Smooth muscle cell (in vitro differentiated cells): Measurements from ENCODE around the gene RAD50. TPM values are rescaled to one million over a fixed set of nuclear protein-coding genes. Genes with fewer than 3 reads are reported as not detected.

ENCODE experiments used
- DNase-seq: peaks from one replicate; lab custom pipeline; 2025; ENCODE audit not compliant: unreplicated experiment; lab: John Stamatoyannopoulos, UW
- H2AFZ ChIP-seq: fragments of 200-600 bp; sonication (generic); 2 replicates; pipeline ENCODE4 v1.6.0; 2016; ENCODE audit warnings: antibody characterized with exemption, low read depth, mild to moderate bottlenecking
- H3F3A ChIP-seq: fragments of 200-600 bp; sonication (generic); 2 replicates; pipeline ENCODE4 v1.6.0; 2017; ENCODE audit warnings: antibody characterized with exemption, low read depth
- H3K27ac ChIP-seq: fragments of 200-600 bp; sonication (generic); 2 replicates; pipeline ENCODE4 v1.5.1; 2016; ENCODE audit warnings: low read depth, mild to moderate bottlenecking
- H3K27me3 ChIP-seq: fragments of 200-600 bp; sonication (generic); 2 replicates; pipeline ENCODE4 v1.6.1; 2016; ENCODE audit warnings: low read depth, mild to moderate bottlenecking
- H3K36me3 ChIP-seq: fragments of 200-600 bp; sonication (generic); 2 replicates; pipeline ENCODE4 v1.5.1; 2016; ENCODE audit warnings: low read depth
- H3K4me1 ChIP-seq: fragments of 200-600 bp; sonication (generic); 2 replicates; pipeline ENCODE4 v1.5.1; 2016; ENCODE audit warnings: low read depth
- H3K4me2 ChIP-seq: fragments of 200-600 bp; sonication (generic); 2 replicates; pipeline ENCODE4 v1.6.0; 2016; ENCODE audit warnings: mild to moderate bottlenecking
- H3K4me3 ChIP-seq: fragments of 200-600 bp; sonication (generic); 2 replicates; pipeline ENCODE4 v1.5.1; 2016; ENCODE audit warnings: mild to moderate bottlenecking
- H3K79me2 ChIP-seq: fragments of 200-600 bp; sonication (generic); 2 replicates; pipeline ENCODE4 v1.6.0; 2016; ENCODE audit warnings: low read depth, mild to moderate bottlenecking
- H3K9ac ChIP-seq: fragments of 200-600 bp; sonication (generic); 2 replicates; pipeline ENCODE4 v1.6.0; 2016; ENCODE audit warnings: low read depth
- H3K9me3 ChIP-seq: fragments of 200-600 bp; sonication (generic); replicated peaks from 2 replicates; pipeline ENCODE4 v1.5.1; 2016; ENCODE audit warnings: low read depth
- H4K20me1 ChIP-seq: fragments of 200-600 bp; sonication (generic); 2 replicates; pipeline ENCODE4 v1.6.0; 2016; ENCODE audit warnings: low read depth
- CTCF ChIP-seq: fragments of 200-600 bp; sonication (generic); IDR thresholded peaks from 2 replicates; pipeline ENCODE4 v1.5.1; 2017; ENCODE audit warnings: borderline replicate concordance, mild to moderate bottlenecking, antibody characterized with exemption; ENCODE audit not compliant: insufficient read depth, poor library complexity, severe bottlenecking
- WGBS: methylation state at CpG from one replicate; pipeline ENCODE4 v1.1.7; 2016; ENCODE audit warnings: low lambda C conversion rate; 5-methylcytosine and 5-hydroxymethylcytosine counted together
- polyA plus RNA-seq: library from polyadenylated mRNA; unstranded; fragments of >200 nt; fragmentation: Nextera tagmentation; extraction: Ambion mirVana; gene quantifications from 2 replicates; pipeline ENCODE4 v1.2.1, GENCODE V29; 2016
- total RNA-seq: library from RNA; depleted of rRNA; stranded (reverse); fragments of >200 nt; gene quantifications from 2 replicates; pipeline ENCODE4 v1.2.3, GENCODE V29; 2014

The RAD50 gene
- total and polyA plus RNA-seq, 2 experiments from 2014 or later, result 19.9 to 28.8 TPM

DNA sequence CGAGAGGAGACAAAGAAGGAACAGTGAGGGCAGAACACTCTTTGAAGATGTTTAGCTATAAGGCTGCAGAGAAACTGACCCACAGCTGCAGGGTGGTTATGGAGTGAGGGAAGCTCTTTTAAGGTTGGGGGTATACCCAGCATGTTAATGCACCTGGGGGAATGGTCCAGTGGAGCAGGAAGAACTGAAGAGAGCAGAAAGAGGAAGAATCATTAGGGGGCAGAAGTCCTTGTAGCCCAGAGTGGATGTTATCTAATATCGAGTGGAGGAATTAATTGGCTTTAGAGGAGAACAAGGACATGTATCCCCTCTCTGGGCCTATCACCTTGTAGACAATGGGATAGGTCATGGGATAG lies 124.7 kb downstream of the RAD50 start:
- H3F3A ChIP-seq, result no peaks in the 10 kb centered on the region
- no peak overlapping the region for H3K4me3 ChIP-seq
- no peaks in the 10 kb centered on the region for H3K79me2 ChIP-seq
- no peak for TF ChIP-seq CTCF
- H3K9ac ChIP-seq, result no peak overlapping the region
- no peak overlapping the region for H2AFZ ChIP-seq
- no peaks in the 10 kb centered on the region for H3K27me3 ChIP-seq
- no peaks in the 10 kb centered on the region for H3K36me3 ChIP-seq
- 98% methylated on average over 2 of the region's 2 CpGs for WGBS
- H3K4me2 ChIP-seq, result no peak overlapping the region
- no peaks in the 10 kb centered on the region for H3K9me3 ChIP-seq
- H3K27ac ChIP-seq, result no peak overlapping the region
- no peak for DNase-seq
- H4K20me1 ChIP-seq, result no peaks in the 10 kb centered on the region
- no peaks in the 10 kb centered on the region for H3K4me1 ChIP-seq

- no peak overlapping the region for H3K4me2 ChIP-seq
- H3K4me3 ChIP-seq, result no peak overlapping the region
- H4K20me1 ChIP-seq, result no peaks in the 10 kb centered on the region
- H2AFZ ChIP-seq, result no peak overlapping the region
- no peaks in the 10 kb centered on the region for H3K36me3 ChIP-seq
- H3K79me2 ChIP-seq, result no peaks in the 10 kb centered on the region
- no peaks in the 10 kb centered on the region for H3K4me1 ChIP-seq
- TF ChIP-seq CTCF, result no peak
- no peaks in the 10 kb centered on the region for H3K27me3 ChIP-seq
- H3K27ac ChIP-seq, result no peak overlapping the region
- H3K9me3 ChIP-seq, result no peaks in the 10 kb centered on the region
- H3F3A ChIP-seq, result no peaks in the 10 kb centered on the region
- no peak overlapping the region for H3K9ac ChIP-seq
- 95% methylated on average over 4 of the region's 4 CpGs for WGBS
- no peak for DNase-seq
These were observed 125.2 kb downstream of the RAD50 start for GRCh38 chr5:132681983-132682382.

DNA sequence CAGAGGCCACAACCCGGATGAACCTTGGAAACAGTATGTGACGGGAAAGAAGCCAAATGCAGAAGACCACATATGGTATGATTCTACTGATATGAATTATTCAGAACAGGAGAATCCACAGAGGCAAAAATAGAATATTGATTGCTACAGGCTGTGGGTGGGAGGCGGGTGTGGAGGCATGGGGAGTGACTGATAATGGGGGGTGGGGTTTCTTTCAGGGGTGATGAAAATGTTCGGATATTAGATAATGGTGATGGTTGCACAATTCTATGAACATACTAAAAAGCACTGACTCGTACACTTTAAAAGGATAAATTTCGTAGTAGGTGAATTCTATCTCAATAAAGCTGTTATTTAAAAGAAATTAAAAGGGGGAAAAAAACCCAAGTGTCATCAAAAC lies 127.7 kb downstream of the RAD50 start:
- H4K20me1 ChIP-seq, result no peaks in the 10 kb centered on the region
- no peaks in the 10 kb centered on the region for H3K79me2 ChIP-seq
- no peak for TF ChIP-seq CTCF
- no peaks in the 10 kb centered on the region for H3F3A ChIP-seq
- WGBS, result 92% methylated on average over 6 of the region's 6 CpGs
- H3K36me3 ChIP-seq, result no peaks in the 10 kb centered on the region
- H3K4me3 ChIP-seq, result no peak overlapping the region
- H3K4me1 ChIP-seq, result no peaks in the 10 kb centered on the region
- no peak overlapping the region for H2AFZ ChIP-seq
- H3K9me3 ChIP-seq, result no peaks in the 10 kb centered on the region
- no peak overlapping the region for H3K4me2 ChIP-seq
- H3K27me3 ChIP-seq, result no peaks in the 10 kb centered on the region
- DNase-seq, result no peak
- H3K27ac ChIP-seq, result no peak overlapping the region
- no peak overlapping the region for H3K9ac ChIP-seq

GRCh38 chr5:132684922-132685720 lies 128.3 kb downstream of the RAD50 start:
- no peaks in the 10 kb centered on the region for H3K9me3 ChIP-seq
- 94% methylated on average over 12 of the region's 12 CpGs for WGBS
- no peak overlapping the region for H2AFZ ChIP-seq
- no peak overlapping the region for H3K9ac ChIP-seq
- no peaks in the 10 kb centered on the region for H3K36me3 ChIP-seq
- H3K4me2 ChIP-seq, result no peak overlapping the region
- H4K20me1 ChIP-seq, result no peaks in the 10 kb centered on the region
- no peaks in the 10 kb centered on the region for H3K27me3 ChIP-seq
- no peak for DNase-seq
- no peak overlapping the region for H3K4me3 ChIP-seq
- no peak overlapping the region for H3K27ac ChIP-seq
- no peak for TF ChIP-seq CTCF
- no peaks in the 10 kb centered on the region for H3K4me1 ChIP-seq
- no peaks in the 10 kb centered on the region for H3K79me2 ChIP-seq
- H3F3A ChIP-seq, result no peaks in the 10 kb centered on the region
